ENCODE data around the gene LRRC8D. TPM values are rescaled to one million over a fixed set of nuclear protein-coding genes. Genes with fewer than 3 reads are reported as not detected.

LRRC8D gene
- total and polyA plus RNA-seq, 9 donors = 5.0 to 14.1 (median 8.8) TPM

DNA sequence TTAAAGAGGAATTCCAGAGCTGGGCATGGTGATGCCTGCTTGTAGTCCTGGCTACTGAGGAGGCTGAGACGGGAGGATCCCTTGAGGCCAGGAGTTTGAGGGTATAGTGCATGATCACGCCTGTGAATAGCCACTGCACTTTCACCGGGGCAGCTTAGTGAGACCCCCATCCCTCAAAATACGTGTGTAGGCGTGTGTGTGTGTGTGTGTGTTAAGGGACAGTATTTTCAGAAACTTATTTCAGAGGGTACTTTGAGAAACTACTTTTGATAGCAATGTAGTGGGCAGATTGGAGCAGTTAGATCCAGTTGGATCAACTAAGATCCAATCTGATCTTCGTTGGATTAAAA lies 62.2 kb downstream of the LRRC8D start:
- TF ChIP-seq EP300 (IDR thresholded peaks at IDR 0.05) (no peak), POLR2A (IDR thresholded peaks at IDR 0.05) (no peak)
- TF ChIP-seq, protein P1, sequence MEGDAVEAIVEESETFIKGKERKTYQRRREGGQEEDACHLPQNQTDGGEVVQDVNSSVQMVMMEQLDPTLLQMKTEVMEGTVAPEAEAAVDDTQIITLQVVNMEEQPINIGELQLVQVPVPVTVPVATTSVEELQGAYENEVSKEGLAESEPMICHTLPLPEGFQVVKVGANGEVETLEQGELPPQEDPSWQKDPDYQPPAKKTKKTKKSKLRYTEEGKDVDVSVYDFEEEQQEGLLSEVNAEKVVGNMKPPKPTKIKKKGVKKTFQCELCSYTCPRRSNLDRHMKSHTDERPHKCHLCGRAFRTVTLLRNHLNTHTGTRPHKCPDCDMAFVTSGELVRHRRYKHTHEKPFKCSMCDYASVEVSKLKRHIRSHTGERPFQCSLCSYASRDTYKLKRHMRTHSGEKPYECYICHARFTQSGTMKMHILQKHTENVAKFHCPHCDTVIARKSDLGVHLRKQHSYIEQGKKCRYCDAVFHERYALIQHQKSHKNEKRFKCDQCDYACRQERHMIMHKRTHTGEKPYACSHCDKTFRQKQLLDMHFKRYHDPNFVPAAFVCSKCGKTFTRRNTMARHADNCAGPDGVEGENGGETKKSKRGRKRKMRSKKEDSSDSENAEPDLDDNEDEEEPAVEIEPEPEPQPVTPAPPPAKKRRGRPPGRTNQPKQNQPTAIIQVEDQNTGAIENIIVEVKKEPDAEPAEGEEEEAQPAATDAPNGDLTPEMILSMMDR (IDR thresholded peaks at IDR 0.05) = no peak
- H3K36me3 ChIP-seq = no peaks in the 10 kb centered on the region
- DNase-seq = no peak
- no peaks in the 10 kb centered on the region for H3K4me1 ChIP-seq (ENCODE audit: insufficient read depth)
- no peaks in the 10 kb centered on the region for H3K27me3 ChIP-seq
- H3K9me3 ChIP-seq = no peaks in the 10 kb centered on the region
- 94 to 97% (median 95%) methylated on average over 6 of the region's 6 CpGs for WGBS, 3 donors
- intact Hi-C loops (cut with DNase I) = no loop called here
- no peak overlapping the region for H3K27ac ChIP-seq
- no peak overlapping the region for H3K4me3 ChIP-seq

DNA sequence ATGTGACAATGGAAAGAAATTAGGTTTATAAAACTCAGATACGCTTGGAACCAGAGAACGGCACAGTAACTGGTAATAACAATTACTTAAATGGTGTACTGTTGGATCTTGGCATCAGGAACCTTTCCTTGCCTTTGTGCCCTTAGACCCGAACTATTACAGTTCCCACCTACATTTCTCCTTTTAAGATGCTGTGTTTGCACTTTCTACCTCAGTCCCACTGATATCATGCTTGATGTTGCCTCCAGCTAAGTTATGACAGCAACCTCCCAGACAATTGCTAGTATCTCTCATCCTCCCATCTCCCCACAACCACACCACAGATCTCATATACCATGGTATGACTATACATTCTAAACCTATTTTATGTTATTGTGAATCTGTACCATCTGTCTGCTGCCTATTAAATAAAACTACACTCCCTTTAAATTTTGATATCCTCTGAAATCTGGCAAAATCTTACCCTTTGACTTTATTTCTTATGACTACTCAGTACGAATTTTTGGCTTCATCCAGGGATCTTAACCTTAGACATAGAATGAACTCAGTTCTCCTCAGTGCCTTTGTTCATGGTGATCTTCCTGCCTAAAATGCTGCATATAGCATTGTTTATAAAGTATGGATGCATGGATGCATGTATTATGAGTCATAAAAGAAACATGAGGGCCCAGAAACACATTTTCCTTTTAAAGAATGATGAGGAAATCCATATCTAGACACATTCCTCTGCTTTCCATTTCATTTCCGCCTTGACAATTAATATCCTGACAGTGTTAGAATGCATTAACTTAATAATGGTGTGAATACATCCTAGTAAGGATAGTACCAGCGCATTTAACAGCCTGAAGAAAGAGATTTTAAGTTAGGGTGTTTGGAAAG lies 64.1 kb downstream of the LRRC8D start:
- WGBS, 3 donors = 85 to 89% (median 86%) methylated on average over 6 of the region's 6 CpGs
- Histone ChIP-seq H3K36me3 (no peaks in the 10 kb centered on the region), H3K27me3 (no peaks in the 10 kb centered on the region), H3K27ac (no peak overlapping the region), H3K4me3 (no peak overlapping the region), H3K4me1 (ENCODE audit: insufficient read depth) (no peaks in the 10 kb centered on the region), H3K9me3 (no peaks in the 10 kb centered on the region)
- no peak for DNase-seq
- no peak for TF ChIP-seq EP300 (IDR thresholded peaks at IDR 0.05)
- TF ChIP-seq, protein P1 (IDR thresholded peaks at IDR 0.05) = no peak
- TF ChIP-seq POLR2A (IDR thresholded peaks at IDR 0.05) = no peak
- intact Hi-C loops (cut with DNase I) = no loop called here

DNA sequence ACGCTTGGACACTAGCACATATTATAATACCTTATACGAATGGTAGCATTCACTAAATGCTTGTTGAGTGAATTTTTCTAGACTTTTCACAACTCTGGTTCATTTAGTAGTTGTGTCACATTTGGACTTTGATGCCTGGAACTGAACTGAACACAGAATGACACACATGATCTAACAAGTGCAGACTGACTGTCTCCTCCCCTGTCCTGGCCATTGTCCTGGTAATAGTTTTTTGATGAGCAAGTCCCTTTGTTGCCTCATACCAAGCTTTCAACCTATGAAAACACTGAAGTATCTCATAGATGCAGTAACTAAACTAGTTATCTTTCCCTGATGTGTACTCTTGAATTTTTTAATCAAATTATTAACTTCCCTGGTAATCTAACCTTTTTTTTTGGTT lies 66.4 kb downstream of the LRRC8D start:
- Histone ChIP-seq H3K36me3 (no peaks in the 10 kb centered on the region), H3K27me3 (no peaks in the 10 kb centered on the region), H3K4me1 (ENCODE audit: insufficient read depth) (no peaks in the 10 kb centered on the region), H3K27ac (no peak overlapping the region), H3K9me3 (no peaks in the 10 kb centered on the region), H3K4me3 (no peak overlapping the region)
- TF ChIP-seq POLR2A (IDR thresholded peaks at IDR 0.05) (no peak), EP300 (IDR thresholded peaks at IDR 0.05) (no peak)
- TF ChIP-seq, protein P1 (IDR thresholded peaks at IDR 0.05) = no peak
- DNase-seq = no peak
- intact Hi-C loops (cut with DNase I) = no loop called here
- 94 to 97% (median 97%) methylated on average over 2 of the region's 2 CpGs for WGBS, 3 donors

DNA sequence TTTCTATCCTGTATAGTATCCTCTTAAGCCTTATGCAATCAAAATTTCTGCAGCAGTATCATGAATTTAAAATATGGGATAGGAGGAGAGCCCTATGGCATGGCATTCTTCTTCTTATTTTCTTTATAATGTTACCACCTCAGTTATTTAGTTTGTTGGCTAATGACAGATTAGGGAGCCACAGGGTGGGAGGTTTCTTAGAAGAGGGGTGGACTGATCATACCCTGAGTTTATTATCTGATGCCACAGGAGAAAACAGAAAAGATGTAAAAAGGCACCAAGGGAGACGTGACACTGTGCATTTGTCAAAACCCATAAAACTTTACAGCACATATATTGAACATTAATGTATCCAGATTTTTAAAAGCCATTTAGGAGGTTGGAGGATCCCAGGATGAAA lies 66.9 kb downstream of the LRRC8D start:
- Histone ChIP-seq H3K4me1 (ENCODE audit: insufficient read depth) (no peaks in the 10 kb centered on the region), H3K9me3 (no peaks in the 10 kb centered on the region), H3K4me3 (no peak overlapping the region), H3K36me3 (no peaks in the 10 kb centered on the region), H3K27me3 (no peaks in the 10 kb centered on the region), H3K27ac (no peak overlapping the region)
- DNase-seq = no peak
- intact Hi-C loops (cut with DNase I) = no loop called here
- whole genome bisulfite sequencing, 3 donors = 91 to 97% (median 96%) methylated on average over 1 of the region's 1 CpG
- TF ChIP-seq POLR2A (IDR thresholded peaks at IDR 0.05) = no peak
- TF ChIP-seq, protein P1 (IDR thresholded peaks at IDR 0.05) = no peak
- TF ChIP-seq EP300 (IDR thresholded peaks at IDR 0.05) = no peak

Data from ovary (tissue), 9 donors.